ENCODE measurements around the gene USP47. TPM values are rescaled to one million over a fixed set of nuclear protein-coding genes. Genes with fewer than 3 reads are reported as not detected.

Gene USP47
- total and polyA plus RNA-seq, 2 of the 13 experiments (the other 11 are each of a cell fraction or from before 2014, with no cell fraction given): 12.2 to 52.7 TPM

GRCh38 chr11:11996321-11997048 is 154.7 kb downstream of the USP47 start:
- BruUV-seq (replicated peaks): no TSS peak
- H3K27ac ChIP-seq (ENCODE audit: extremely low read length, insufficient read depth, low read length): no peak overlapping the region
- no peak for ATAC-seq
- TF ChIP-seq SMARCC2 (IDR thresholded peaks at IDR 0.05) (no peak), SRSF1 (optimal IDR thresholded peaks at IDR 0.05; ENCODE audit: low read depth, low read length) (no peak), ZBTB21 (CRISPR knock-in tag; IDR thresholded peaks at IDR 0.05) (no peak), ZNF549 (CRISPR knock-in tag; IDR thresholded peaks at IDR 0.05) (no peak), ZNF768 (CRISPR knock-in tag; IDR thresholded peaks at IDR 0.05) (no peak), DRAP1 (CRISPR knock-in tag; IDR thresholded peaks at IDR 0.05) (no peak), BHLHE40 (IDR thresholded peaks at IDR 0.05; ENCODE audit: low read length) (no peak), ARID5B (CRISPR knock-in tag; IDR thresholded peaks at IDR 0.05) (no peak), MYC (CRISPR knock-in tag; IDR thresholded peaks at IDR 0.05; ENCODE audit: borderline replicate concordance) (no peak), KDM6A (CRISPR knock-in tag; IDR thresholded peaks at IDR 0.05; ENCODE audit: low read depth) (no peak), ZNF414 (CRISPR knock-in tag; IDR thresholded peaks at IDR 0.05) (no peak), KLF13 (CRISPR knock-in tag; IDR thresholded peaks at IDR 0.05) (no peak)
- TF ChIP-seq, protein P1, sequence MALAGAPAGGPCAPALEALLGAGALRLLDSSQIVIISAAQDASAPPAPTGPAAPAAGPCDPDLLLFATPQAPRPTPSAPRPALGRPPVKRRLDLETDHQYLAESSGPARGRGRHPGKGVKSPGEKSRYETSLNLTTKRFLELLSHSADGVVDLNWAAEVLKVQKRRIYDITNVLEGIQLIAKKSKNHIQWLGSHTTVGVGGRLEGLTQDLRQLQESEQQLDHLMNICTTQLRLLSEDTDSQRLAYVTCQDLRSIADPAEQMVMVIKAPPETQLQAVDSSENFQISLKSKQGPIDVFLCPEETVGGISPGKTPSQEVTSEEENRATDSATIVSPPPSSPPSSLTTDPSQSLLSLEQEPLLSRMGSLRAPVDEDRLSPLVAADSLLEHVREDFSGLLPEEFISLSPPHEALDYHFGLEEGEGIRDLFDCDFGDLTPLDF (CRISPR knock-in tag; IDR thresholded peaks at IDR 0.05): no peak

More at GRCh38 chr11:11996321-11997048, 154.7 kb downstream of the USP47 start:
- Histone ChIP-seq H3K4me3 (replicated peaks in 1 of 3; ENCODE audit: insufficient read depth in 1 of 3, low read depth in 2 of 3, low read length in 3 of 3) (no peak overlapping the region), H3K4me1 (ENCODE audit: insufficient read depth, low read length) (peaks cover 25% of the 10 kb centered on the region), H3K4me2 (ENCODE audit: low read depth, low read length) (no peak overlapping the region), H4K20me1 (ENCODE audit: insufficient read depth, low read length) (no peaks in the 10 kb centered on the region), H3K9me3 (ENCODE audit: low read length) (no peaks in the 10 kb centered on the region), H3K27me3 (ENCODE audit: control insufficient read depth in 1 of 2, insufficient read depth in 2 of 2, low read length in 2 of 2) (peaks cover 0 to 35% of the 10 kb centered on the region in 2 experiments; a peak in 4 of 5 replicates), H3K9ac (ENCODE audit: insufficient read depth, low read depth, low read length) (no peak overlapping the region), H3K79me2 (ENCODE audit: insufficient read depth, low read length) (no peaks in the 10 kb centered on the region), H3K36me3 (replicated peaks in 1 of 2; ENCODE audit: control insufficient read depth in 1 of 2, insufficient read depth in 2 of 2, low read length in 2 of 2) (no peaks in the 10 kb centered on the region), H2AFZ (ENCODE audit: low read length) (no peak overlapping the region)
- in situ Hi-C loops (cut with HindIII; ENCODE audit: extremely low pct_ligation_motif_present, low pct_unique_long_range_greater_than_20kb) (no loop called here), intact Hi-C loops (cut with micrococcal nuclease; ENCODE audit: unreplicated experiment) (no loop called here)
- 42% methylated on average over 5 of the region's 11 CpGs for WGBS (ENCODE audit: low lambda C conversion rate)
- CTCF ChIA-PET (ENCODE audit: low intra/inter-chr PET ratio, low total read pairs): no interaction called here
- FAIRE-seq (no peak), DNase-seq (ENCODE audit: low spot score) (no peak)
- POLR2A ChIA-PET: no interaction called here
